Measurements from ENCODE around the gene NR6A1.

The NR6A1 gene

GRCh38 chr9:124505901-124506346 lies 265.2 kb downstream of the NR6A1 start:
- TF ChIP-seq EZH2 (IDR thresholded peaks at IDR 0.05): no peak
- TF ChIP-seq FOXP2 (optimal IDR thresholded peaks at IDR 0.05; ENCODE audit: control extremely low read depth, extremely low read length, insufficient read depth): no peak
- no peak for TF ChIP-seq POLR2AphosphoS5 (IDR thresholded peaks at IDR 0.05; ENCODE audit: borderline replicate concordance, low read depth, low read length)
- Histone ChIP-seq H3K27ac (no peak overlapping the region), H3K9me3 (ENCODE audit: low read depth, low read length) (no peaks in the 10 kb centered on the region), H3K9ac (ENCODE audit: insufficient read length) (no peak overlapping the region), H3K4me3 (no peak overlapping the region), H3K36me3 (ENCODE audit: insufficient read depth, low read length) (no peaks in the 10 kb centered on the region)
- DNase-seq (ENCODE audit: low read depth, low spot score): no peak

GRCh38 chr9:124505006-124505900 lies 265.9 kb downstream of the NR6A1 start:
- Histone ChIP-seq H3K27ac (no peak overlapping the region), H3K9ac (ENCODE audit: insufficient read length) (no peak overlapping the region), H3K9me3 (ENCODE audit: low read depth, low read length) (no peaks in the 10 kb centered on the region), H3K36me3 (ENCODE audit: insufficient read depth, low read length) (no peaks in the 10 kb centered on the region), H3K4me3 (no peak overlapping the region)
- DNase-seq (ENCODE audit: low read depth, low spot score): no peak
- TF ChIP-seq FOXP2 (optimal IDR thresholded peaks at IDR 0.05; ENCODE audit: control extremely low read depth, extremely low read length, insufficient read depth): no peak
- TF ChIP-seq POLR2AphosphoS5 (IDR thresholded peaks at IDR 0.05; ENCODE audit: borderline replicate concordance, low read depth, low read length): no peak
- TF ChIP-seq EZH2 (IDR thresholded peaks at IDR 0.05): no peak

GRCh38 chr9:124504530-124505005 lies 266.5 kb downstream of the NR6A1 start:
- Histone ChIP-seq H3K4me3 (peak overlapping the region; percentile 70), H3K27ac (no peak overlapping the region), H3K9ac (ENCODE audit: insufficient read length) (no peak overlapping the region), H3K36me3 (ENCODE audit: insufficient read depth, low read length) (no peaks in the 10 kb centered on the region), H3K9me3 (ENCODE audit: low read depth, low read length) (no peaks in the 10 kb centered on the region)
- DNase-seq (ENCODE audit: low read depth, low spot score): no peak
- TF ChIP-seq EZH2 (IDR thresholded peaks at IDR 0.05) (no peak), FOXP2 (optimal IDR thresholded peaks at IDR 0.05; ENCODE audit: control extremely low read depth, extremely low read length, insufficient read depth) (no peak), POLR2AphosphoS5 (IDR thresholded peaks at IDR 0.05; ENCODE audit: borderline replicate concordance, low read depth, low read length) (no peak)

- Histone ChIP-seq H3K4me3 (peak overlapping the region; percentile 70), H3K9me3 (ENCODE audit: low read depth, low read length) (no peaks in the 10 kb centered on the region), H3K9ac (ENCODE audit: insufficient read length) (no peak overlapping the region), H3K36me3 (ENCODE audit: insufficient read depth, low read length) (no peaks in the 10 kb centered on the region), H3K27ac (no peak overlapping the region)
- DNase-seq (ENCODE audit: low read depth, low spot score): no peak
- TF ChIP-seq EZH2 (IDR thresholded peaks at IDR 0.05): peak; percentile 97
- no peak for TF ChIP-seq FOXP2 (optimal IDR thresholded peaks at IDR 0.05; ENCODE audit: control extremely low read depth, extremely low read length, insufficient read depth)
- no peak for TF ChIP-seq POLR2AphosphoS5 (IDR thresholded peaks at IDR 0.05; ENCODE audit: borderline replicate concordance, low read depth, low read length)
Observed at GRCh38 chr9:124503713-124504529, 267.2 kb downstream of the NR6A1 start.

- H3K36me3 ChIP-seq (ENCODE audit: insufficient read depth, low read length): no peaks in the 10 kb centered on the region
- no peak overlapping the region for H3K4me3 ChIP-seq
- H3K27ac ChIP-seq: no peak overlapping the region
- TF ChIP-seq FOXP2 (optimal IDR thresholded peaks at IDR 0.05; ENCODE audit: control extremely low read depth, extremely low read length, insufficient read depth): no peak
- no peak for TF ChIP-seq POLR2AphosphoS5 (IDR thresholded peaks at IDR 0.05; ENCODE audit: borderline replicate concordance, low read depth, low read length)
- no peak overlapping the region for H3K9ac ChIP-seq (ENCODE audit: insufficient read length)
- no peak for DNase-seq (ENCODE audit: low read depth, low spot score)
- no peaks in the 10 kb centered on the region for H3K9me3 ChIP-seq (ENCODE audit: low read depth, low read length)
Observed at GRCh38 chr9:124502711-124503702, 268.1 kb downstream of the NR6A1 start.

GRCh38 chr9:124501771-124502320 lies 269.3 kb downstream of the NR6A1 start:
- Histone ChIP-seq H3K9ac (ENCODE audit: insufficient read length) (no peak overlapping the region), H3K4me3 (no peak overlapping the region), H3K27ac (no peak overlapping the region), H3K9me3 (ENCODE audit: low read depth, low read length) (no peaks in the 10 kb centered on the region), H3K36me3 (ENCODE audit: insufficient read depth, low read length) (no peaks in the 10 kb centered on the region)
- TF ChIP-seq EZH2 (IDR thresholded peaks at IDR 0.05): no peak
- no peak for DNase-seq (ENCODE audit: low read depth, low spot score)

GRCh38 chr9:124500796-124501611 lies 270.1 kb downstream of the NR6A1 start:
- Histone ChIP-seq H3K9ac (ENCODE audit: insufficient read length) (no peak overlapping the region), H3K9me3 (ENCODE audit: low read depth, low read length) (no peaks in the 10 kb centered on the region), H3K4me3 (no peak overlapping the region), H3K36me3 (ENCODE audit: insufficient read depth, low read length) (no peaks in the 10 kb centered on the region), H3K27ac (no peak overlapping the region)
- no peak for DNase-seq (ENCODE audit: low read depth, low spot score)
- TF ChIP-seq EZH2 (IDR thresholded peaks at IDR 0.05): no peak
- no peak for TF ChIP-seq POLR2AphosphoS5 (IDR thresholded peaks at IDR 0.05; ENCODE audit: borderline replicate concordance, low read depth, low read length)
- no peak for TF ChIP-seq FOXP2 (optimal IDR thresholded peaks at IDR 0.05; ENCODE audit: control extremely low read depth, extremely low read length, insufficient read depth)
